PFSK-1 (cell line): ENCODE results near the gene RWDD4.

Source experiments
- FOXP2 ChIP-seq: optimal IDR thresholded peaks from 2 replicates; pipeline ENCODE3; 2011; ENCODE audit warnings: borderline replicate concordance, control low read depth, inconsistent platforms; ENCODE audit not compliant: insufficient read depth; ENCODE audit errors: extremely low read length, extremely low read depth
- POLR2AphosphoS5 ChIP-seq: IDR thresholded peaks from 2 replicates; pipeline ENCODE4 v1.6.1; 2012; ENCODE audit warnings: low read depth, mild to moderate bottlenecking, control low read depth, low read length, moderate library complexity
- REST ChIP-seq, 2 experiments: IDR thresholded peaks; 2 replicates each; pipeline versions ENCODE4 v1.6.1 to v1.8.0; 2011 to 2012; ENCODE audit warnings: low read depth in 2 of 2, low read length in 2 of 2, control low read depth in 1 of 2, inconsistent platforms in 1 of 2, mild to moderate bottlenecking in 1 of 2, moderate library complexity in 1 of 2; ENCODE audit not compliant: insufficient read depth in 1 of 2
- SIN3A ChIP-seq: IDR thresholded peaks from 2 replicates; pipeline ENCODE4 v1.6.1; 2012; ENCODE audit warnings: mild to moderate bottlenecking, low read length, moderate library complexity, borderline replicate concordance; ENCODE audit not compliant: insufficient read depth
- TAF1 ChIP-seq: IDR thresholded peaks from 2 replicates; pipeline ENCODE4 v1.6.1; 2012; ENCODE audit warnings: low read length, control low read depth, borderline replicate concordance; ENCODE audit not compliant: insufficient read depth

RWDD4 gene

GRCh38 chr4:183659872-183660242, 872 bp upstream of the RWDD4 start:
- no peak for TF ChIP-seq REST (IDR thresholded peaks at IDR 0.05; ENCODE audit: insufficient read depth in 1 of 2, low read depth in 2 of 2, low read length in 2 of 2)
- TF ChIP-seq SIN3A: no peak
- no peak for TF ChIP-seq POLR2AphosphoS5
- TF ChIP-seq FOXP2: no peak
- no peak for TF ChIP-seq TAF1

GRCh38 chr4:183658362-183659028, 490 bp downstream of the RWDD4 start:
- no peak for TF ChIP-seq TAF1
- no peak for TF ChIP-seq REST (IDR thresholded peaks at IDR 0.05; ENCODE audit: insufficient read depth in 1 of 2, low read depth in 2 of 2, low read length in 2 of 2)
- no peak for TF ChIP-seq POLR2AphosphoS5
- no peak for TF ChIP-seq FOXP2
- TF ChIP-seq SIN3A: no peak

- TF ChIP-seq FOXP2 (no peak), REST (IDR thresholded peaks at IDR 0.05; ENCODE audit: insufficient read depth in 1 of 2, low read depth in 2 of 2, low read length in 2 of 2) (no peak), POLR2AphosphoS5 (no peak), TAF1 (no peak), SIN3A (no peak)
These were observed 1.4 kb downstream of the RWDD4 start for GRCh38 chr4:183657564-183657963.

- TF ChIP-seq FOXP2 (no peak), TAF1 (no peak), REST (IDR thresholded peaks at IDR 0.05; ENCODE audit: insufficient read depth in 1 of 2, low read depth in 2 of 2, low read length in 2 of 2) (no peak), POLR2AphosphoS5 (no peak), SIN3A (no peak)
These were observed 13.7 kb downstream of the RWDD4 start for GRCh38 chr4:183645326-183645725.

GRCh38 chr4:183639291-183639690, 19.7 kb downstream of the RWDD4 start:
- TF ChIP-seq REST (IDR thresholded peaks at IDR 0.05; ENCODE audit: insufficient read depth in 1 of 2, low read depth in 2 of 2, low read length in 2 of 2) (no peak), POLR2AphosphoS5 (no peak), TAF1 (no peak), FOXP2 (no peak), SIN3A (no peak)
